ENCODE measurements around the gene CC2D1B. TPM values are rescaled to one million over a fixed set of nuclear protein-coding genes. Genes with fewer than 3 reads are reported as not detected.
A peak's percentile ranks its signal among the peaks of the same experiment; 100 is the strongest.

The CC2D1B gene
- total and polyA plus RNA-seq, 2 experiments from 2014 or later, result 5.7 to 13.1 TPM

GRCh38 chr1:52359676-52360594, 6.1 kb downstream of the CC2D1B start:
- Mint-ChIP-seq H3K4me3 (no peak overlapping the region), H3K36me3 (ENCODE audit: low read depth) (peaks cover 71% of the 10 kb centered on the region), H3K27me3 (ENCODE audit: insufficient read depth, low read depth, poor library complexity) (peaks cover 13% of the 10 kb centered on the region), H3K9me3 (no peaks in the 10 kb centered on the region), H3K4me1 (peaks cover 5% of the 10 kb centered on the region; the same call in 2 of the 3 replicates), H3K27ac (no peak overlapping the region)
- ATAC-seq (no peak; the same call in 2 of the 3 replicates), DNase-seq (ENCODE audit: low spot score) (peak; percentile 19)
- Histone ChIP-seq H3F3A (replicated peaks; ENCODE audit: low read depth) (no peaks in the 10 kb centered on the region), H2AFZ (no peak overlapping the region), H4K20me1 (replicated peaks; ENCODE audit: insufficient read depth) (no peaks in the 10 kb centered on the region), H3K36me3 (ENCODE audit: insufficient read depth) (peaks cover 15% of the 10 kb centered on the region), H3K4me1 (ENCODE audit: insufficient read depth) (peaks cover 7% of the 10 kb centered on the region), H3K9me2 (ENCODE audit: insufficient read depth) (no peaks in the 10 kb centered on the region), H3K27me3 (ENCODE audit: insufficient read depth) (no peaks in the 10 kb centered on the region), H3K27ac (ENCODE audit: low read depth) (no peak overlapping the region), H3K79me2 (replicated peaks; ENCODE audit: insufficient read depth) (peaks cover 9% of the 10 kb centered on the region; the same call in 1 of the 2 replicates), H3K4me3 (no peak overlapping the region), H3K4me2 (no peak overlapping the region)
- TF ChIP-seq ZNF462 (CRISPR knock-in tag; IDR thresholded peaks at IDR 0.05) (no peak), STAT1 (IDR thresholded peaks at IDR 0.05; ENCODE audit: unreplicated experiment) (no peak), CREB1 (CRISPR knock-in tag; IDR thresholded peaks at IDR 0.05; ENCODE audit: low read depth) (no peak), ZNF331 (CRISPR knock-in tag; IDR thresholded peaks at IDR 0.05; ENCODE audit: low read depth) (no peak), CTCF (conservative IDR thresholded peaks at IDR 0.05; ENCODE audit: low read depth in 2 of 2) (peak; percentile 21 to 23; a peak in 3 of 4 replicates), POLR2AphosphoS5 (IDR thresholded peaks at IDR 0.05; ENCODE audit: low read depth) (no peak), JUNB (IDR thresholded peaks at IDR 0.05; ENCODE audit: unreplicated experiment) (no peak)
- TF ChIP-seq, protein P1, sequence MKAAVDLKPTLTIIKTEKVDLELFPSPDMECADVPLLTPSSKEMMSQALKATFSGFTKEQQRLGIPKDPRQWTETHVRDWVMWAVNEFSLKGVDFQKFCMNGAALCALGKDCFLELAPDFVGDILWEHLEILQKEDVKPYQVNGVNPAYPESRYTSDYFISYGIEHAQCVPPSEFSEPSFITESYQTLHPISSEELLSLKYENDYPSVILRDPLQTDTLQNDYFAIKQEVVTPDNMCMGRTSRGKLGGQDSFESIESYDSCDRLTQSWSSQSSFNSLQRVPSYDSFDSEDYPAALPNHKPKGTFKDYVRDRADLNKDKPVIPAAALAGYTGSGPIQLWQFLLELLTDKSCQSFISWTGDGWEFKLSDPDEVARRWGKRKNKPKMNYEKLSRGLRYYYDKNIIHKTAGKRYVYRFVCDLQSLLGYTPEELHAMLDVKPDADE (IDR thresholded peaks at IDR 0.05), result no peak
